Measurements from ENCODE around the gene NCOA6. TPM values are rescaled to one million over a fixed set of nuclear protein-coding genes. Genes with fewer than 3 reads are reported as not detected.

The NCOA6 gene
- total and polyA plus RNA-seq, 2 of the 4 experiments (the other 2 are of a cell fraction), result 3.6 to 13.1 TPM

GRCh38 chr20:34843421-34843820, 18.0 kb upstream of the NCOA6 start:
- H3K4me3 ChIP-seq (ENCODE audit: insufficient read depth, low read depth, low read length), result no peak overlapping the region
- BruUV-seq (replicated peaks), result no TSS peak
- H4K8ac ChIP-seq (ENCODE audit: low read depth in 2 of 2, low read length in 2 of 2), result no peak overlapping the region
- TF ChIP-seq RFX5 (IDR thresholded peaks at IDR 0.05; ENCODE audit: low read depth, low read length) (no peak), MAZ (IDR thresholded peaks at IDR 0.05; ENCODE audit: borderline replicate concordance, low read depth, low read length) (no peak), BHLHE40 (IDR thresholded peaks at IDR 0.05; ENCODE audit: low read depth, low read length) (no peak), CEBPB (IDR thresholded peaks at IDR 0.05; ENCODE audit: low read depth, low read length) (no peak), USF2 (IDR thresholded peaks at IDR 0.05; ENCODE audit: low read depth, low read length) (no peak)
- no peak overlapping the region for H3K4ac ChIP-seq (ENCODE audit: low read depth, low read length)
- in situ Hi-C loops (cut with MboI; ENCODE audit: low sequenced_read_pairs), result loop anchor here (25.0 kb wide), 1 partner anchor 594 kb away; the partner anchor contains the start of gene GDF5
- no peak overlapping the region for H2BK15ac ChIP-seq (ENCODE audit: low read depth, low read length)
- H3K56ac ChIP-seq (ENCODE audit: extremely low read depth, insufficient read depth, low read length), result no peak overlapping the region
- ChIA-PET POLR2A (ENCODE audit: unreplicated experiment) (interaction anchor here (0.6 kb wide), 1 partner anchor 37 kb away, joined by 3 read pairs; no protein-coding TSS in a partner anchor), CTCF (no interaction called here)
- no peaks in the 10 kb centered on the region for H3K9me3 ChIP-seq (ENCODE audit: control insufficient read depth, insufficient read depth, low read length)
- intact Hi-C loops (cut with micrococcal nuclease), result no loop called here
- no peaks in the 10 kb centered on the region for H3K9me1 ChIP-seq (ENCODE audit: insufficient read depth, low read length)
- no peak overlapping the region for H2AFZ ChIP-seq (replicated peaks; ENCODE audit: low read length, poor library complexity)
- H3K27me3 ChIP-seq (ENCODE audit: control insufficient read depth, insufficient read depth, low read length), result no peaks in the 10 kb centered on the region
- H4K91ac ChIP-seq (ENCODE audit: insufficient read depth, low read depth, low read length), result no peak overlapping the region
- dilution Hi-C loops (cut with HindIII; ENCODE audit: low sequenced_read_pairs, unreplicated experiment), result no loop called here
- no peak overlapping the region for H2AK5ac ChIP-seq (ENCODE audit: low read depth, low read length)
- H3K36me3 ChIP-seq (ENCODE audit: control insufficient read depth, insufficient read depth, low read length), result peaks cover 11% of the 10 kb centered on the region
- H2BK20ac ChIP-seq (ENCODE audit: low read depth, low read length), result no peak overlapping the region
- no peak for DNase-seq
- no peak overlapping the region for H3K18ac ChIP-seq (ENCODE audit: low read depth, low read length)
- H2BK5ac ChIP-seq (ENCODE audit: low read depth, low read length, poor library complexity, severe bottlenecking), result no peak overlapping the region
- no peak overlapping the region for H2AK9ac ChIP-seq (replicated peaks; ENCODE audit: low read depth, low read length, poor library complexity)
- H3K4me1 ChIP-seq (ENCODE audit: control insufficient read depth, insufficient read depth, low read length), result no peaks in the 10 kb centered on the region
- H3K14ac ChIP-seq (replicated peaks; ENCODE audit: low read depth, low read length), result no peak overlapping the region
- no peak overlapping the region for H4K5ac ChIP-seq (ENCODE audit: low read depth, low read length)
- H3K79me1 ChIP-seq (ENCODE audit: low read depth in 1 of 2, low read length in 2 of 2), result no peaks in the 10 kb centered on the region
- H3K23ac ChIP-seq (ENCODE audit: low read depth, low read length), result no peak overlapping the region
- no peak overlapping the region for H3K27ac ChIP-seq (ENCODE audit: insufficient read depth, low read length)
- no peaks in the 10 kb centered on the region for H4K20me1 ChIP-seq (ENCODE audit: insufficient read depth, low read length)
- H3K9ac ChIP-seq (ENCODE audit: low read depth, low read length), result no peak overlapping the region
- no peak overlapping the region for H2BK120ac ChIP-seq (ENCODE audit: low read depth, low read length)
- H3K4me2 ChIP-seq (ENCODE audit: low read depth, low read length), result no peak overlapping the region
- no CpG with 5 or more reads among the region's 2 CpGs for WGBS, 2 experiments (ENCODE audit: extremely low coverage in 2 of 2, insufficient read length in 1 of 2)
- no peak for ATAC-seq (ENCODE audit: low read depth)
